ENCODE data around the gene MCC.

The MCC gene

DNA sequence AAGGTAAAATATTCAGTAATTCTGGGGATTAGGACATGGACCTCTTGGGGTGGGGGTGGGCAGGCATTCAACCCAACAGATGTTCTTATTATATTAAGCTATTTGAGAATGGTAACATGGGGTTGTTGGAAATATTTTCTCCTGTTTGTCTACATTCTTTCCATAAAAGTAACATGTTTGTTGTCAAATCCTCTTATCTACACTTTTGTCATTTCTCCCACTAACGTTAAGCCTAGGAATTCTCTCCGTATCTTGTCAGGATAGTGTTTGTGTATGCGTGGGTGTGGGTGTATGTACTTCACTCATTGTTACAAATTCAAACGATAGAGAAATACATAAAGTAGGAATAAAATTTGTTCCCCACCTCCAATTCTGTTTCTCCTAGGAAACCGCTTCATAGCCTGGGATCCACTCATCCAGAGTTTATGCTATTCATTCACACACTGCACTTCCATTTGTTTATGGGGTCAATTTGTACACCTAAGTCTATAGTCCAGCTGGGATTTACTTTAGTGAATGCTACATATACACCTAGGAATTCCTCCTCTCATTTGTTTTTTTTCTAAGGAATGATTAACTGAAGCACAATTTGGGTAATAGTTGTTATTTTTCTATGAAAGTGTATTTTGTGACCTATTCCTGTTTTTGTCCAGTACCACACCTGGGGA is 294.8 kb downstream of the MCC start:
- no peak for DNase-seq

DNA sequence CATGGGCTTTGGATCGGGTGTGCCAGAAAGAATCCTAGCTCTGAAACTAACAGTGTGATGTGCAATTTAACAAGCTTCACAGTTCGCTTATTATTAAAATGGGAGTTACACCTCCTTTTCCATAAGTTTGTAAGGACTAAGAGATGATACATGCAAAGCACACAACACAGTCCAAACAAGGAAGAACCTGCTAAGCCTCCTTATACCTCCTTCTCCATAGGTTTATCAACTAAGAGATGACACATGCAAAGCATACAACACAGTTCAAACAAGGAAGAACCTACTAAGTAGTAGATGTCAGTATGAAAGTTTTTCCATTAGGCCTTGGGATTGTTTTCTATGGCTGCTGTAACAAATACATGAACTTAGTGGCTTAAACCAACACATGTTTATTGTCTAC is 295.7 kb downstream of the MCC start:
- DNase-seq: no peak

DNA sequence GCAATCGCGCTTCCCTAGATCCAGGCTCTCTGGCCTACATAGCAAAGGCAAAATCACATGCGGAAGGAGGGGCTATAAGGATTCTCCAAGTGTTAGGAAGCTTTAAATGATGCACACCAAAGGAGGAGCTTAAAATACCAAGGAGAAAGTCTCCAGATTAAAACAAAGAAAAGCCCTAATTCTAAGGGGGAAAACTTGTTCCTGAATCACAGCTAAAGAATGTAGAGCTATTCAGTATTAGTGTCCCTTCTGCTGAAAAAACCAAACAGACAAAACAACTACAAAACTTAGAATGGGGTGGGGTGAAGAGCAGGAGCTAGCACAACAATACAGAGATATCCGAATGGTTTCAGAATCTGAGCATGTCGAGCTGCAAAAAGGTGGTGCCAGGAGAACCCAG is 297.9 kb downstream of the MCC start:
- DNase-seq: no peak

- no peak for DNase-seq
Measured at GRCh38 chr5:113189291-113189690, 299.0 kb downstream of the MCC start.

- no peak for DNase-seq
Measured at GRCh38 chr5:113188436-113188835, 299.8 kb downstream of the MCC start.

GRCh38 chr5:113187906-113188305 is 300.3 kb downstream of the MCC start:
- DNase-seq: no peak

- no peak for DNase-seq
Measured at GRCh38 chr5:113186061-113186460, 302.2 kb downstream of the MCC start.

- DNase-seq: no peak
Measured at GRCh38 chr5:113183694-113184093, 304.6 kb downstream of the MCC start.

DNA sequence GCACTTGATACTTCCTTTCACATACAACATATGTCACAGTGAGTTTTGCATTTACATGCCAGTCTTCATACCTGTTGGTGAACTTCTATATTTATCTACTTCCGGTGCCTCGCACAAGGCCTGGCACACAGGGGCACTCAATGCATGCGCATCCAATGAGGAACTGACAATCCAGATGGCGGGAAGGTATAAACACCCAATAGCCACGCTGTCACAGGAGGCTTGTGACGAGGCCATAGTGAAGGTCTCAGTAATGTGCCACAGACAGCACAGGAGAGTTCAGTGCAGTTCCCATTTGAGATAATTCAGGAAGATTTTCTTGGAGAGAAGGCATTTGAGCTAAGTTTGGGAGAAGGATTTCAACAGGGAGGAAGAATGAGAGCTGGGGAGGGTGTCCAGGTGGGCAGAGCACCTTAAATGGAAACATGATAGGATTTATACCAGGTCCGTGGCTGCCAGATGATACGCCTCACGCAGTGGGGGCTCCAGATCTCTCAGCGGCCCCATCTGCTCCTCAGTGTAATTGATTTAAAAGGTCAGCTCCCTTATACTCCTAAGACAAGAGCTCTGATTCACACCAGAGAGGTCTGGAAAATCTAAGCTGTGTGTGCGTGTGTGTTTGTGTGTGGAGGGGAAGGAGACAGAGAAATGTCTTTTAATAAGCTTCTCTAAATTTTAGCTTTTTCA is 305.5 kb downstream of the MCC start:
- DNase-seq: no peak

- DNase-seq: no peak
Measured at GRCh38 chr5:113181853-113182490, 306.3 kb downstream of the MCC start.

GRCh38 chr5:113181409-113181808 is 306.8 kb downstream of the MCC start:
- DNase-seq: no peak

- DNase-seq: no peak
Measured at GRCh38 chr5:113179156-113179555, 309.1 kb downstream of the MCC start.

DNA sequence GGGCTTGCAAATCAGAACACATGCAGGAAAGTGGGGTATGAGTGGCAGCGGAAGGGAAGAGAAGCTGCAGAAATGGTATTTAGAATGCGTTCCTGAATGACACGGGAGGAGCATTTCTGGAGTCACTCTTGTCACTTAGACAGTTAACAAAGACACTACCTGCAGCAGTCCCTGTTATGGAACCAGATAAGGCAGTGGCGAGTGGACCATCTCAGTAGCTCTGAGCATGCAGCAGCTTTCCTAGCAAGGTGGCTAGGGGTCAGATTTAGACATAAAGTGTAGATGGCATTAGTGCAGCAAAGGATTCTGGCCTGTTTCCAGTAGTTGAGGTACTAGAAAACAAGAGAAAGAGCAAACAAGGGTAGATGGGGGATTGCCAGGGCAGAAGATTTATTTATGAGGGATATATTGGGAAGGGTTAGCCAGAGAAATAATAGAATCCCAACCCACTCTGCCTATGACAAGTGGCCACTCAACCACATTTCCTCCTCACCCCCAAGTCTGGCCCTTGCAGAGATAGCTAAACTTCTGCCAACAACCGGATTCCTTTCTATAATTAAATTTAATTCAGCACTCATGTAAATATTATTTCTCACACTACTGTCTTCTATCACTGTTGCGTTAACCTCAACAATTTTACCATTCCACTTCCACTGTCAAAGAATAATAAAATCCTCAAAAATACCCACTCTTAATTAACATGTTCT is 310.0 kb downstream of the MCC start:
- DNase-seq: peak; percentile 38

GRCh38 chr5:113177225-113177624 is 311.0 kb downstream of the MCC start:
- DNase-seq: no peak

DNA sequence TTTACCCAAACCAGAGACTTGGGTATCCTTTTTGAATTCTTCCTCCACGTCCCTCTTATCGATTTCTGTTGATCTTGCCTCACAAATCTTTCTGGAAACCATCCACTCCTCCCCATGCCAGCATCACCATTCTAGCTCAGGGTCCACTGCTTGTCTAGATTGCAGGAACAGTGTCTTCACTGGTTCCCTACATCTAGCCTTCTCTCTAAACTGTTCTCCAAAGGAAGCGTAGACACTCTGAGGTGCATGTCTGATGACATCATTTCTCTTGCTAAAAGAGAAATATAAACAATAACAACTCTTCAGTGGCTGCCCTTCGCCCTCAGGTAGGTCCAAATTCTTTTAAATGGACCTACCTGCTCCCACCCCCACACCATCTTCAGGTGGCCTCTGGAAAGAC is 311.5 kb downstream of the MCC start:
- no peak for DNase-seq

GRCh38 chr5:113176196-113176595 is 312.1 kb downstream of the MCC start:
- DNase-seq: no peak

GRCh38 chr5:113172231-113172826 is 315.9 kb downstream of the MCC start:
- DNase-seq: no peak

DNA sequence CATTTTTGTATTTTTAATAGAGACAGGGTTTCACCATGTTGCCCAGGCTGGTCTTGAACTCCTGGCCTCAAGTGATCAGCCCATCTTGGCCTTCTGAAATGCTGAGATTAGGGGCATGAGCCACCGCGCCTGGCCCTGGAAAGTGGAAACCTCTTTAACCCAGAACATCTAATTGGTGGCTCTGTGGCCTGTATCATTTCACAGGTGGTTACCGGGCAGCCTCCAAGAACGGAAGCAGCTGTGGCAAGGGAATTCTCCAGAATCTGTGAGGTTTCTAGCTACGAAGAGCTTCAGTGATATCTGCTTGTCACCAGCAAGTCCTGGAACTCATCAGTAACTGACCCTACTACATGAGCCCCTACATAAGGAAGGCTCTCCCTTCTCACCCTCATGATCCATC is 316.7 kb downstream of the MCC start:
- DNase-seq: no peak

GRCh38 chr5:113170707-113171106 is 317.5 kb downstream of the MCC start:
- no peak for DNase-seq

DNA sequence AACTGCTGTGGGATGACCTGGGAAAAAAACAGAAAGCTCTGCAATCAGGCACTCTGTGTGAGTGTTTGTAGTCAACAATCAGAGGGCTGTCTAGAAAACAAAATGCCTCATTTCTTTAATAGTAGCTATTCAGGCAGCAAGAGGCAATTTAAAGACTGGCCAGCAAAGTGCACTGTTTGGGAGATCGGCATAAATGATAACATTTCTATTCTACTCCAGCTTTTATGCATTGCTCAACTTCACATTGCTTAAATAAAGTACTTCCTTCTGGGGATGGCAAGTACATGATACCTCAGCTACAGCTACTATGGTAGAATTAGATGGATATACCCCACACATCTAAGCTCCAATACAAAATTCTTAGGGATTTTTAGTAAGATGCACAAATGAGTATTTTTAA is 318.5 kb downstream of the MCC start:
- no peak for DNase-seq

GRCh38 chr5:113167985-113168384 is 320.3 kb downstream of the MCC start:
- no peak for DNase-seq

DNA sequence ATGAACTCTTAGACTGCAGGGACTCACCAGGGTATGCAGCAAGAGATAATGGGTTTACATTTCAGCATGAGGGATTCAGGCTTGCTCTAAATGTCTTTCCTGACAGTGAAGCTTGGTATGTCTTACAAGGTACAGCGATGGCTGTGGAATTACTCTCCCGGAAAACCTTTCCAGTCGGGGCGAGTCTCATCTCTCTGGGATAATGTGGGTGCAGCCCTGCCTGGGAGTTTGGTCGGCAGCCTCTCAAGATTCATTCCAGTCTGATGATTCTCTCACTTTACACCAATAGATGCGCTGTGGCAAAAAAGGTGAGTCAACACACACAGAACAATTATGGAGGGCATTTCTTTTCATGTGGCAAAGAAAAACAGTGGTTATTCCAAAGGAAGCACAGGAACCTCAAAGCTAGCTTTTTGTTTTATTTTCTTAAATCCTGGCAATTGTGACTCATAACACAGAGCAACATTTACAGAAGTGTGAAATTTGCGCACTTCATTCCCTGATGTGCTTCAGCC is 321.3 kb downstream of the MCC start:
- no peak for DNase-seq

DNA sequence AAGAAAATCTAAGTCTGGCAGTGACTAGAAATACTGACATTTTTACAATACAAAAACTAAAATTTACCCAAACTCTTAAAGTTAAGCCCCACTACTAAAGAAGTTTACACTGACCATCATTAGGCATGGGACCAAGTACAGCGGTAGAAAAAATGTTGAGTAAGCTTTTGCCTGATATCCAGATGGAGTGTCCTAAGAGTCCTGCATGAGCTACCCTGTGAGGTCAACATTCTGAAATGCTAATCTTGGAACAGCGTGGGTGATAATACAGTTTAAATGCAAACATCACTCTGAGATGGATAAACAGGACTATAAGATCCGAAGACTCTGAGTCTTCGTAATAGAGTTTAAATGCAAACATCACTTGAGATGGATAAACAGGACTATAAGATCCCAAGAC is 322.0 kb downstream of the MCC start:
- no peak for DNase-seq
